Activated CD4-positive, alpha-beta T cell treated with anti-CD3 and anti-CD28 coated beads for 36 hours (primary cell): ENCODE data around the gene CLMP. TPM values are rescaled to one million over a fixed set of nuclear protein-coding genes. Genes with fewer than 3 reads are reported as not detected.
"Not testable (repeated sequence)": the region's sequence is repeated elsewhere in the genome, so short reads cannot be mapped to it uniquely, and the experiment has no call there.

Experiments
- ATAC-seq: fragments of 200-7000 bp; cut with Tn5 transposase; one replicate; pipeline ENCODE4 v1.10.0; 2021; ENCODE audit warnings: mild to moderate bottlenecking, moderate library complexity
- CTCF ChIA-PET: fragments of 350-600 bp; sonication (Branson Sonifier 250); formaldehyde crosslinking; loops from one replicate; lab custom pipeline; 2021; ENCODE audit warnings: antibody characterized with exemption; lab: Charles Lee
- POLR2A ChIA-PET: fragments of 350-600 bp; sonication (Branson Sonifier 250); formaldehyde crosslinking; loops from one replicate; lab custom pipeline; 2021; ENCODE audit warnings: antibody characterized with exemption, inconsistent platforms; lab: Charles Lee
- DNase-seq: peaks from one replicate; pipeline ENCODE4 v3.0.0-alpha.2; 2020
- H3K27ac Mint-ChIP-seq: one replicate; pipeline ENCODE4 v1.8.0; 2021; ENCODE audit warnings: mixed read lengths
- H3K27me3 Mint-ChIP-seq: one replicate; pipeline ENCODE4 v1.8.0; 2021; ENCODE audit warnings: mixed read lengths
- H3K36me3 Mint-ChIP-seq: one replicate; pipeline ENCODE4 v1.8.0; 2021; ENCODE audit warnings: low read depth, mixed read lengths
- H3K4me1 Mint-ChIP-seq: one replicate; pipeline ENCODE4 v1.8.0; 2021; ENCODE audit warnings: mixed read lengths
- H3K4me3 Mint-ChIP-seq: one replicate; pipeline ENCODE4 v1.8.0; 2021; ENCODE audit warnings: mild to moderate bottlenecking, moderate library complexity, mixed read lengths
- H3K9me3 Mint-ChIP-seq: one replicate; pipeline ENCODE4 v1.8.0; 2021; ENCODE audit warnings: low read depth, mixed read lengths
- intact Hi-C, 2 experiments: fragments of 100-400 bp; cut with DNase I in 1 of 2; cut with micrococcal nuclease in 1 of 2; formaldehyde crosslinking; loops; one replicate each; pipeline versions ENCODE4 v1.14.2 to v1.15.1; 2022 to 2024; cut with DNase I, micrococcal nuclease
- total RNA-seq, 2 experiments: library from RNA; stranded (reverse); gene quantifications; one replicate each; pipeline ENCODE4 v1.2.3, GENCODE V29; 2021

The CLMP gene
- total RNA-seq, 2 experiments from 2014 or later: 0.05 to 0.09 TPM

- POLR2A ChIA-PET: no interaction called here
These were observed 22.8 kb upstream of the CLMP start for GRCh38 chr11:123217897-123218296.

GRCh38 chr11:123216249-123216648 is 21.2 kb upstream of the CLMP start:
- Mint-ChIP-seq H3K4me3 (no peak overlapping the region), H3K27me3 (peaks cover 10% of the 10 kb centered on the region), H3K36me3 (no peaks in the 10 kb centered on the region), H3K4me1 (no peaks in the 10 kb centered on the region), H3K27ac (no peak overlapping the region), H3K9me3 (no peaks in the 10 kb centered on the region)
- POLR2A ChIA-PET: no interaction called here
- CTCF ChIA-PET: no interaction called here
- no peak for DNase-seq
- intact Hi-C loops: no loop called here
- no peak for ATAC-seq

More at GRCh38 chr11:123217897-123218296, 22.8 kb upstream of the CLMP start:
- no peak for ATAC-seq
- CTCF ChIA-PET: no interaction called here
- H3K9me3 Mint-ChIP-seq: peaks cover 8% of the 10 kb centered on the region
- DNase-seq: no peak
- H3K4me1 Mint-ChIP-seq: no peaks in the 10 kb centered on the region
- H3K27ac Mint-ChIP-seq: no peak overlapping the region
- H3K4me3 Mint-ChIP-seq: no peak overlapping the region
- H3K27me3 Mint-ChIP-seq: peaks cover 4% of the 10 kb centered on the region
- no peaks in the 10 kb centered on the region for H3K36me3 Mint-ChIP-seq
- intact Hi-C loops: no loop called here

GRCh38 chr11:123214940-123215339 is 19.9 kb upstream of the CLMP start:
- H3K36me3 Mint-ChIP-seq: no peaks in the 10 kb centered on the region
- ChIA-PET POLR2A (no interaction called here), CTCF (interaction anchor here (0.6 to 0.7 kb wide), 2 partner anchors 44 to 112 kb away, joined by 4 read pairs; no protein-coding TSS in a partner anchor)
- no peak for ATAC-seq
- no peak for DNase-seq
- peaks cover 11% of the 10 kb centered on the region for H3K27me3 Mint-ChIP-seq
- intact Hi-C loops: no loop called here
- no peak overlapping the region for H3K27ac Mint-ChIP-seq
- no peak overlapping the region for H3K4me3 Mint-ChIP-seq
- no peaks in the 10 kb centered on the region for H3K4me1 Mint-ChIP-seq
- H3K9me3 Mint-ChIP-seq: no peaks in the 10 kb centered on the region

- H3K27ac Mint-ChIP-seq: no peak overlapping the region
- no peaks in the 10 kb centered on the region for H3K36me3 Mint-ChIP-seq
- ATAC-seq: no peak
- ChIA-PET POLR2A (no interaction called here), CTCF (interaction anchor here (0.7 kb wide), 1 partner anchor 112 kb away, joined by 4 read pairs; no protein-coding TSS in a partner anchor)
- peaks cover 11% of the 10 kb centered on the region for H3K27me3 Mint-ChIP-seq
- no peaks in the 10 kb centered on the region for H3K9me3 Mint-ChIP-seq
- H3K4me1 Mint-ChIP-seq: no peaks in the 10 kb centered on the region
- intact Hi-C loops: no loop called here
- H3K4me3 Mint-ChIP-seq: no peak overlapping the region
- DNase-seq: no peak
These were observed 19.3 kb upstream of the CLMP start for GRCh38 chr11:123214396-123214795.

- intact Hi-C loops: no loop called here
- H3K27me3 Mint-ChIP-seq: peaks cover 12% of the 10 kb centered on the region
- no peak overlapping the region for H3K4me3 Mint-ChIP-seq
These were observed 18.3 kb upstream of the CLMP start for GRCh38 chr11:123213307-123213771.

GRCh38 chr11:123212406-123212805 is 17.4 kb upstream of the CLMP start:
- ChIA-PET POLR2A (no interaction called here), CTCF (no interaction called here)
- Mint-ChIP-seq H3K9me3 (no peaks in the 10 kb centered on the region), H3K4me3 (no peak overlapping the region), H3K27me3 (peaks cover 12% of the 10 kb centered on the region), H3K36me3 (no peaks in the 10 kb centered on the region), H3K4me1 (no peaks in the 10 kb centered on the region), H3K27ac (no peak overlapping the region)
- ATAC-seq (no peak), DNase-seq (no peak)
- intact Hi-C loops: no loop called here

More at GRCh38 chr11:123213307-123213771, 18.3 kb upstream of the CLMP start:
- POLR2A ChIA-PET: no interaction called here
- no peak for DNase-seq
- ATAC-seq: no peak
- Mint-ChIP-seq H3K9me3 (no peaks in the 10 kb centered on the region), H3K36me3 (no peaks in the 10 kb centered on the region), H3K27ac (no peak overlapping the region), H3K4me1 (no peaks in the 10 kb centered on the region)
- CTCF ChIA-PET: interaction anchor here (0.7 kb wide), 1 partner anchor 129 kb away, joined by 3 read pairs; no protein-coding TSS in a partner anchor

GRCh38 chr11:123211981-123212380 is 16.9 kb upstream of the CLMP start:
- intact Hi-C loops: no loop called here
- ATAC-seq (no peak), DNase-seq (no peak)
- CTCF ChIA-PET: interaction anchor here (0.7 kb wide), 1 partner anchor 87 kb away, joined by 3 read pairs; no protein-coding TSS in a partner anchor
- no peak overlapping the region for H3K27ac Mint-ChIP-seq
- no peaks in the 10 kb centered on the region for H3K36me3 Mint-ChIP-seq
- H3K4me3 Mint-ChIP-seq: no peak overlapping the region
- peaks cover 14% of the 10 kb centered on the region for H3K27me3 Mint-ChIP-seq
- no peaks in the 10 kb centered on the region for H3K9me3 Mint-ChIP-seq
- POLR2A ChIA-PET: no interaction called here
- no peaks in the 10 kb centered on the region for H3K4me1 Mint-ChIP-seq

GRCh38 chr11:123211149-123211852 is 16.3 kb upstream of the CLMP start:
- ChIA-PET POLR2A (no interaction called here), CTCF (interaction anchor here (0.7 to 2.6 kb wide), 2 partner anchors 36 to 87 kb away, joined by 3 to 11 read pairs; no protein-coding TSS in a partner anchor)
- Mint-ChIP-seq H3K9me3 (no peaks in the 10 kb centered on the region), H3K4me1 (no peaks in the 10 kb centered on the region), H3K4me3 (no peak overlapping the region), H3K36me3 (no peaks in the 10 kb centered on the region), H3K27ac (no peak overlapping the region), H3K27me3 (peaks cover 15% of the 10 kb centered on the region)
- DNase-seq (no peak), ATAC-seq (no peak)
- intact Hi-C loops: no loop called here

GRCh38 chr11:123209591-123209990 is 14.5 kb upstream of the CLMP start:
- no peaks in the 10 kb centered on the region for H3K36me3 Mint-ChIP-seq
- DNase-seq (no peak), ATAC-seq (no peak)
- intact Hi-C loops: no loop called here
- H3K9me3 Mint-ChIP-seq: no peaks in the 10 kb centered on the region
- H3K27ac Mint-ChIP-seq: no peak overlapping the region
- POLR2A ChIA-PET: no interaction called here
- peaks cover 15% of the 10 kb centered on the region for H3K27me3 Mint-ChIP-seq
- H3K4me1 Mint-ChIP-seq: no peaks in the 10 kb centered on the region
- H3K4me3 Mint-ChIP-seq: no peak overlapping the region
- CTCF ChIA-PET: interaction anchor here (2.6 kb wide), 1 partner anchor 38 kb away, joined by 11 read pairs; no protein-coding TSS in a partner anchor

GRCh38 chr11:123206791-123207434 is 11.9 kb upstream of the CLMP start:
- ChIA-PET CTCF (interaction anchor here (1.3 kb wide), 1 partner anchor 101 kb away, joined by 4 read pairs; no protein-coding TSS in a partner anchor), POLR2A (no interaction called here)
- H3K27me3 Mint-ChIP-seq: peaks cover 12% of the 10 kb centered on the region
- H3K27ac Mint-ChIP-seq: no peak overlapping the region
- H3K36me3 Mint-ChIP-seq: no peaks in the 10 kb centered on the region
- H3K4me1 Mint-ChIP-seq: no peaks in the 10 kb centered on the region
- H3K9me3 Mint-ChIP-seq: no peaks in the 10 kb centered on the region
- ATAC-seq (no peak), DNase-seq (no peak)
- H3K4me3 Mint-ChIP-seq: no peak overlapping the region
- intact Hi-C loops: no loop called here

GRCh38 chr11:123206055-123206454 is 11.0 kb upstream of the CLMP start:
- H3K27me3 Mint-ChIP-seq, H3K36me3 Mint-ChIP-seq, H3K27ac Mint-ChIP-seq, POLR2A ChIA-PET, H3K4me1 Mint-ChIP-seq, DNase-seq, H3K9me3 Mint-ChIP-seq, intact Hi-C loops, H3K4me3 Mint-ChIP-seq, ATAC-seq: not testable (repeated sequence)
- CTCF ChIA-PET: interaction anchor here (1.3 kb wide), 1 partner anchor 101 kb away, joined by 4 read pairs; no protein-coding TSS in a partner anchor
